ENCODE results near the gene GADD45G. TPM values are rescaled to one million over a fixed set of nuclear protein-coding genes. Genes with fewer than 3 reads are reported as not detected.

GADD45G gene
- total RNA-seq, 4 donors from 2014 or later: 8.3 to 27.2 (median 14.4) TPM

DNA sequence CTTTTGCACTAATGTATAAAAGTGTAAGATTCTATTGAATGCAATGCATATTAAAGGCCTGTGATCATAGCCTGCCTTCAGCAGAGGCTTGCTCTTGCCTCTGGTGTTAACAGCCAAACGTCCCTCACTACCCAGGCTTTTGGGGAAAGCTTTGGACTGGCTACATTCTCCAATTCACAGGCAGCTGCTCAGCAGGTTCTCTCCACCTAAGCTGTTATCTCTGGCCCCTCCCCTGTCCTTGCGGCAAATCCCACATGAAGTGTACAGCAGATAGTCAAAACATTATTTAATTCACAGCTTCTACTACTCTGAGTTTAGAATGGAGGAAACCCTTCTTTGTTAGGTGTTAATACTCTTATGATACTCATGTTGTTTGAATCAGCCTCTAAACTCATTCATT, 45.9 kb upstream of the GADD45G start:
- WGBS, 2 donors: 59 to 65% methylated on average over 2 of the region's 2 CpGs

DNA sequence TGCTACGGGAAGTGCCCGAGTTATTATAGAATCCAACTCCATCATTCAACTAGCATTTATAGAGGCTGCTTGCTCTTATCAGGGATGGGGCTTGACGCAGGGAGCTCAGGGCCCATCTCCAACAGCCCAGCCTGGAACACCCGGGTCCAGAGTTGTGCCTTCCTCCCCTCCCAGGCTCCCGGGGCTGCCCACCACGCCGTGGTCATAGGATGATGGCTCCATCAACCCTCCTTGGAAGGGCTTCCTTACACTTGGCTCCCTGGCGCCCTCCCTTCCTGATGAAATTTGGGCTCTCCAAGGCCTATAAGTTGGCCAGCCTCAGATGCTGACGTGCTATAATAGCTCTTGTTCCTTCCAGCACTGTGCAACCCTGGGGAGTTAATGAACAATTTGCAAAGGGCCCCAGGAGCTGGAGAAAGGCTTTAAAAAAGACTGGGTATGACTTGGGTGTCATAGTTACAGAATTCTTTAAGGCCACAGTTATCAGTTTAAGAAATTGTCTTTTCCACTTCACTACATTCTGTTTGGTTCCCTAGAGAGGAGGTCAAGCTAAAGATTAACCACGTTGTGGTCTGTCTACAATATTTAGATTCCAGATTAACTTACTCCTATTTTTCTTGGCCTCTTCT, 42.5 kb upstream of the GADD45G start:
- Histone ChIP-seq H3K36me3 (no peaks in the 10 kb centered on the region), H3K9me3 (no peaks in the 10 kb centered on the region), H3K4me1 (peaks cover 0 to 1% of the 10 kb centered on the region in 2 donors), H3K27me3 (no peaks in the 10 kb centered on the region), H3K27ac (no peak overlapping the region), H3K4me3 (replicated peaks in 1 of 3) (no peak overlapping the region)
- no peak for DNase-seq
- 77 to 82% methylated on average over 10 of the region's 10 CpGs for WGBS, 2 donors
- intact Hi-C loops (cut with DNase I): no loop called here
- TF ChIP-seq POLR2A (IDR thresholded peaks at IDR 0.05): no peak
- TF ChIP-seq, protein P1, sequence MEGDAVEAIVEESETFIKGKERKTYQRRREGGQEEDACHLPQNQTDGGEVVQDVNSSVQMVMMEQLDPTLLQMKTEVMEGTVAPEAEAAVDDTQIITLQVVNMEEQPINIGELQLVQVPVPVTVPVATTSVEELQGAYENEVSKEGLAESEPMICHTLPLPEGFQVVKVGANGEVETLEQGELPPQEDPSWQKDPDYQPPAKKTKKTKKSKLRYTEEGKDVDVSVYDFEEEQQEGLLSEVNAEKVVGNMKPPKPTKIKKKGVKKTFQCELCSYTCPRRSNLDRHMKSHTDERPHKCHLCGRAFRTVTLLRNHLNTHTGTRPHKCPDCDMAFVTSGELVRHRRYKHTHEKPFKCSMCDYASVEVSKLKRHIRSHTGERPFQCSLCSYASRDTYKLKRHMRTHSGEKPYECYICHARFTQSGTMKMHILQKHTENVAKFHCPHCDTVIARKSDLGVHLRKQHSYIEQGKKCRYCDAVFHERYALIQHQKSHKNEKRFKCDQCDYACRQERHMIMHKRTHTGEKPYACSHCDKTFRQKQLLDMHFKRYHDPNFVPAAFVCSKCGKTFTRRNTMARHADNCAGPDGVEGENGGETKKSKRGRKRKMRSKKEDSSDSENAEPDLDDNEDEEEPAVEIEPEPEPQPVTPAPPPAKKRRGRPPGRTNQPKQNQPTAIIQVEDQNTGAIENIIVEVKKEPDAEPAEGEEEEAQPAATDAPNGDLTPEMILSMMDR (IDR thresholded peaks at IDR 0.05): no peak

More for the DNA sequence above, 45.9 kb upstream of the GADD45G start:
- DNase-seq: no peak
- intact Hi-C loops (cut with DNase I): loop anchor here (10.0 kb wide), 1 partner anchor 234 kb away; no protein-coding TSS in a partner anchor
- TF ChIP-seq, protein P1 (IDR thresholded peaks at IDR 0.05): no peak
- no peak for TF ChIP-seq POLR2A (IDR thresholded peaks at IDR 0.05)
- Histone ChIP-seq H3K9me3 (no peaks in the 10 kb centered on the region), H3K27me3 (no peaks in the 10 kb centered on the region), H3K27ac (no peak overlapping the region), H3K36me3 (no peaks in the 10 kb centered on the region), H3K4me3 (replicated peaks in 1 of 3) (no peak overlapping the region), H3K4me1 (peaks cover 14 to 32% of the 10 kb centered on the region in 2 donors)

DNA sequence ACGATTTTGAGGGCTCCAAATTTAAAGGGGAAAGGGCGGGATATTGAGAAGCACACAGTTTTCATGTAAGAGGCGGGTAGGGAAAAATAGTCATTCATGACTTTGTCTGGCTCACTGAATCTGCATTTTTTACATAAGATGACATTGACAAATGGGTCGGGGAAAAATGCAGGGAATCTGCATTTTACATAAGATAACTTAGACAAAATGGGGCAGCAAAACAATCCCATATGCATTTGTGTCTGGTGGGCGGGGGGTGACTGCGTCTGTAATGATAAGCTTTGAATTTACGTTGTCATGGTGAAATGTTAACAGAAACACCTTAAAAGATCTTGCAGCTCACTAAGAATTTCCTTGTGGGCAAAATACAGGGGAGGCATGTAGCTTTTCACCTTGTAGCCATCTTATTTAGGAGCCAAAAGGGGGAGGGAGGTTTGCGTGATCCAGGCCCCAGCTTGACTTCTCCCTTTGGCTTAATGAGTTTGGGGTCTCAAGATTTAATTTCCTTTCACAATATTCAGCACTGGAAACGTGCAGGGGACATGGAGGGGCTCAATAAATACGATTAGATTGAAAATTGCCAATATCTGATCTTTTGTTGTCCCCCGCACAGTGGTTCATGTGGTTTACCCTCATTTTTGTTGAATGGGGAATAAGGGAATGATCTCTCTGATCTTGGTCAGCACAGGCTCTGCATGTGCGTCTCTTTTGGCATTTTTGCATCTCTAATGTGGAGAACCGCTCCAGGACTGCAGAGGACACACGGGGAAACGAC, 41.1 kb upstream of the GADD45G start:
- 68 to 83% methylated on average over 15 of the region's 15 CpGs for WGBS, 2 donors
- intact Hi-C loops (cut with DNase I): no loop called here
- no peaks in the 10 kb centered on the region for H3K9me3 ChIP-seq
- TF ChIP-seq POLR2A (IDR thresholded peaks at IDR 0.05): no peak
- TF ChIP-seq, protein P1 (IDR thresholded peaks at IDR 0.05): no peak
- H3K4me3 ChIP-seq (replicated peaks in 1 of 3): no peak overlapping the region
- H3K27ac ChIP-seq: no peak overlapping the region
- H3K4me1 ChIP-seq: no peaks in the 10 kb centered on the region
- H3K36me3 ChIP-seq: no peaks in the 10 kb centered on the region
- no peak for DNase-seq
- no peaks in the 10 kb centered on the region for H3K27me3 ChIP-seq

DNA sequence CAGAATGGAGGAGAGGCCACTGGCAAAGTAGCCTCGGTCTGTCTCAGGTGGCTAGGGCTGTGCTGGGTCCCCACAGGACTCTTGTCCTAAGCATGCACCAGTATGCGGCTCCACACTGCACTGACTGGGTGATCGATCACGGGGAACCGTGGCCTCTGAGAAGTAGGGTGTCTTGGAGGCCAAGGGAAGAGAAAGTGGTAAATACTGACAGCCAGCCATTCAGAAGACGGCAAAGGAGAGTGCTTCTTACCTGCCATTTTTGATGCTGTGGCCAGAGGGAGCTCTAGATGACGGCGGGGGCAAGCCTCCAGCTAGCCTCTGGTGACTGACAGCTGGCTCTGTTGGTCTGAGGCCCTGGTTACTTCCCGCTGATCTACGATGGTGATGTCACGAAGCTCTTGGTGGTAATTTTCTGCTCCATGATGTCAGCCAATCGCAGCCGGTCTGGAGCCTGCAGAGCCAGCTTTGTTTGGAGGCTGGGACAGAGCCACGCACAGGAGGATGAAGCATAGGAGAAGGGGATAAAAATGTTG, 40.4 kb upstream of the GADD45G start:
- intact Hi-C loops (cut with DNase I): no loop called here
- no peaks in the 10 kb centered on the region for H3K9me3 ChIP-seq
- H3K27ac ChIP-seq: no peak overlapping the region
- H3K4me1 ChIP-seq: no peaks in the 10 kb centered on the region
- H3K27me3 ChIP-seq: no peaks in the 10 kb centered on the region
- 67 to 68% methylated on average over 14 of the region's 14 CpGs for WGBS, 2 donors
- H3K4me3 ChIP-seq (replicated peaks in 1 of 3): no peak overlapping the region
- DNase-seq: no peak
- TF ChIP-seq, protein P1 (IDR thresholded peaks at IDR 0.05): no peak
- TF ChIP-seq POLR2A (IDR thresholded peaks at IDR 0.05): no peak
- no peaks in the 10 kb centered on the region for H3K36me3 ChIP-seq

DNA sequence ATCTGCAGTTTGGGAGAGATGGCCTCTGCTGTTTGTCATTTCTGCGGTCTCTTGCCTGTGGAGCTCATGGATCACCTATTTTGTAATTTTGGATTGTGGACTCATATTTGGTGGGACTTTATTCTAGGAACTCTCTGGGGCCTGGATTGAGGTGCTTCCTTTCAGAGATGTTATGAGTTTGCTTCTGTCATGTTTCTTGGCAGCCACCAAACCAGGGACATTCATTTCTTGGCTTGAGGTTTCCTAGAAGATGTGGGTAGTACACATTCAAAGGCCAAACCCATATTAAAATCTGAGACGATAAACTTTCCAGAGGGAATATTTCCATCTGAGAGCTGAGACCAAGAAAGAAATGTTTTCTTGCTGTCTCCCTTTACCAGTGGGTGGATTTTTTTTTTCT, 37.2 kb upstream of the GADD45G start:
- Histone ChIP-seq H3K36me3 (no peaks in the 10 kb centered on the region), H3K27ac (no peak overlapping the region), H3K27me3 (no peaks in the 10 kb centered on the region), H3K4me3 (replicated peaks in 1 of 3) (no peak overlapping the region), H3K9me3 (no peaks in the 10 kb centered on the region), H3K4me1 (no peaks in the 10 kb centered on the region)
- intact Hi-C loops (cut with DNase I): no loop called here
- WGBS, 2 donors: 90 to 98% methylated on average over 2 of the region's 2 CpGs
- TF ChIP-seq POLR2A (IDR thresholded peaks at IDR 0.05): no peak
- TF ChIP-seq, protein P1 (IDR thresholded peaks at IDR 0.05): no peak
- no peak for DNase-seq

All from thyroid gland (tissue), 4 donors.